NCI-H2081 treated with DMSO at 0.1 percent for 48 hours (cell line): ENCODE data around the gene C9orf78.

Source experiments
- DNase-seq: peaks from one replicate; lab custom pipeline; 2025; lab: John Stamatoyannopoulos, UW

Gene C9orf78

DNA sequence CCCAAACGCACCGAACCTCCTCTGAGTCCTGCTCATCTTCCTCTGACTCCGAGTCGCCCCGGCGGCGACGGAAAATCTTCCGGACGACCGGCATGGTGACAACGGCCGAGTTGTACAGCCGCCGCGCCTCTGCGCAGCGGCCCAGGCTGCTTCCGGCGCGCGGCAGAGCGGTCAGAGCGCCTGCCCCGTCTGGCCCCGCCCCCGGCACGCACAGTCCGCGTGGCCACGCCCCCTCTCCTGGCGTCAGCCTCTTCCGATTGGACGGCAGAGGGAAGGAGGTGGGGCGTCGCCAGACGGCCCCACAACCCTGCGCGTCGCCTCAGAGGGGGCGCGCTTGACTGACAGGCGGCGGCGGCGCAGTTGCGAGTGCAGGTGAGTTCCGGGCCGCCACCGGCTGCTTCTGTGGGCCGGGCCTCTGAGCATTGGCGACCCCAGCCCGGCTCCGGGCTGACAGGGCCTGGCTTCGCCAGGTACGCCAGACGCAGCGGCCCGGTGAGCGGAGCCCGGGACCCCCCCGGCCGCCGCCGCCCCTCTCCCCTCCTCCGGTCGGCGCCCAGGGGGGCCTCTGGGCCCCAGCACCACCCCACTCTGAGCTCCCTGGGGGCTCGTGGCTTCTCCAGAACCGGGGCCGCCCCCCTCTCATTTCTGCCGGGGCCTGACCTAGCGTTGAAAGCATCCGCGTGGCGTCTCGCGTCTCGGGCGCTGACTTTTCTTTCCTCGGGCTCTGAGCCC lies at the start of gene C9orf78, which contains the start of gene USP20:
Gene C9orf78, minus strand, starts transcription at position 148 of the 732 bp plus-strand sequence. Its CDS starts 54 bp downstream, at position 94.
Gene USP20, plus strand, starts transcription at position 331 of the 732 bp plus-strand sequence. CDS start 17,098 bp downstream, outside the sequence.
- peak; percentile 71 for DNase-seq

- peak; percentile 33 for DNase-seq
Measured at GRCh38 chr9:129884220-129885017, 49.3 kb upstream of the C9orf78 start.

DNA sequence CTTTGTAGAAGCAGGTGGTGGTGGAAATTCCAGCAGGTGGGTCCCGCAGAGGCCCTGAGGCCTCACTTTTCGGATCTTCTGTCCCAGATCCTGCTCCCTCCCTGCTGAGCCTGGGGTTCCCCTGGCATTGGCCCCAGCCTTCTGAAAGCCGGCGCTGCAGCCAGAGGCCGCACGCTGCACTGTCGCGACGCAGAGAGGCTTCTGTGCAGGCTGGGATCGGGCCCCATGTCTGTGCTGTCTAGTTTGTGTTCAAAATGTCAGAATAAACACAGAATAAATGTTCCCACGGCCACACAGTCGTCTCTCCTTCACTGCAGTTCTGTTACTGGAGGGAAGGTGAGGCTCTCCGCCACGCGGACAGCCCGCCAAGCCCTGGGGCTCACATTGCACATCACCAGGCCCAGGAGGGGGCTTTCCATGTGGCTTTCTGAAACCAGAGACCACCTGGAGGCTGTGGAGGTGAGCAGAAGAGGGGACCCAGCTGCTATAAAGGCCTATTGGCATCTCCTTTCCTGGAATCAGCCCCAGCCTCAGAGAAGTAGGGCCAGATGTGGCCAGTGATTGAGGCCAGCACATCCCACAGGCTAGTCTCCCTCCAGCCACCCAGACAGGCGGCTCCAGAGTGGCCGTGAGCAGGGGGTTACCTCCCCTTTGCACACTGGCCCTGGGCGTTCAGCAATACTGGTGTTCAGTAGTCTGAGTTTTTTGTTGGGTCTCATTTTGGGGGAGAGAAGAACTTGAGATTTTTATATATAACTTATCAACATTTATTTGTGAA lies 46.7 kb upstream of the C9orf78 start:
- no peak for DNase-seq

- no peak for DNase-seq
Measured at GRCh38 chr9:129880654-129881546, 45.8 kb upstream of the C9orf78 start.

GRCh38 chr9:129879991-129880653 lies 45.0 kb upstream of the C9orf78 start:
- DNase-seq = no peak

DNA sequence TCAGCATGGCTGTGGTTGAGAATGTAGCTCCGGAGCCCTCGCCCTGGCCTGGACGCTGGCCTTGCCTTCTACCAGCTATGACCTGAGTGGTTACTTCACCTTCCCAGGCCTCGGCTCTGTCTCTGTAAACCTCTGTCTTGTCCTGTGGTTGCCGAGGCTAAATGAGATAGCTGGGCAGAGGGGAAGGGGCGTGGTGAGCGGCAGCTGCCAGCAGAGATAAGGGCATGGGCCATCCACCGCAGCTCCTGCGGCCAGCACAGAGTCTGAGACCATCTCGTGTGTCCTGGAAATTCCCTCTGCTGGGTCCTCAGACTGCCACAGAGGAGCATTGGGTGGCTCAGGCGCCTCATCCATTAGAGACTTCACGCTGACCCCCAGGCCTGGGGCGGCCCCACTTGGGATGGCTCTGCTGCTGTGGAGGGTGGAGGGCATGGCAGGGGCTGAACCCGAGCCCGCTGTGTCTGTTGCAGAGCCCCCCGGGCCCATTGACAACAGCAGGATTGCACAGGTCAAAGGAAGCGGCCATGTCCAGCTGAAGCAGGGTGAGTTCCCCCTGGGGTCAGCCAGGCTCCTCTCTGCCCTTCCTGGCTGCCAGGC lies 44.1 kb upstream of the C9orf78 start:
- DNase-seq = no peak

DNA sequence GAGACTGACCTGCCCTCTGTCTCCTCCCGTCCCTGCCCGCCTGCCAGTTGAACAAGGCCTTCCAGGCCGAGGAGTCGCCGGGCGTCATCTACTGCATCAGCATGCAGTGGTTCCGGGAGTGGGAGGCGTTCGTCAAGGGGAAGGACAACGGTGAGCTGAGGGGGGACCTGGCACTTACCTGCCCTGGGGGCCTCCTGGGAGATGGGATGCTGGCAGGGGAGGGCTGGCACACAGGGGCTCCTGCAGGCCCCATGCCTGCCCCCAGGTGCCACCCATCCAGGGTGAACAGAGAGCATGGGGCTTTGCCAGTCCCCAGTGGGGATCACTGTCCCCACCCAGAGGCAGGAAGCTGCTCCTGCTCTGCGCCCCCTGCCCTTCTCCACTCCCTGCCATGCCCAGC lies 43.2 kb upstream of the C9orf78 start:
- no peak for DNase-seq

DNA sequence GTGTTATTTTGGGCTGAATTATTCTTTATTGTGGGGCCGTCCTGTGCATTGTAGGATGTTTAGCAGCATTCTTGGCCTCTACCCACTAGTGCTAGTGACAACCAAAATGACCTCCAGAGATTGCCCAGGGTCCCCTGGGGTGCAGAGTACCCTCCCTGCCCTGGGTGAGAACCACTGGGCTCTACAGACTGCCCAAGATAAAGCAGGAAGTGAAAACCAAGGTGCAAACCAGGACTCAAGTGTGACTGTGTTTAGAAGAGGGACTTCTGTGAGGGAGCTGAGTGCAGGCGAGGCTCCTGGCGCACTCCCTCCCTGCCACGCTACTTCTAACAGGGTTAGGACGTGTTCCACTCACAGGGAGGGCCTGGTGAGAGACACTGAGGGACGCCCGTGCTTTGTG lies 41.7 kb upstream of the C9orf78 start:
- DNase-seq = no peak

GRCh38 chr9:129875687-129876395 lies 40.8 kb upstream of the C9orf78 start:
- DNase-seq = no peak

- DNase-seq = no peak
Measured at GRCh38 chr9:129875181-129875611, 40.1 kb upstream of the C9orf78 start.

- no peak for DNase-seq
Measured at GRCh38 chr9:129874261-129875101, 39.4 kb upstream of the C9orf78 start.

DNA sequence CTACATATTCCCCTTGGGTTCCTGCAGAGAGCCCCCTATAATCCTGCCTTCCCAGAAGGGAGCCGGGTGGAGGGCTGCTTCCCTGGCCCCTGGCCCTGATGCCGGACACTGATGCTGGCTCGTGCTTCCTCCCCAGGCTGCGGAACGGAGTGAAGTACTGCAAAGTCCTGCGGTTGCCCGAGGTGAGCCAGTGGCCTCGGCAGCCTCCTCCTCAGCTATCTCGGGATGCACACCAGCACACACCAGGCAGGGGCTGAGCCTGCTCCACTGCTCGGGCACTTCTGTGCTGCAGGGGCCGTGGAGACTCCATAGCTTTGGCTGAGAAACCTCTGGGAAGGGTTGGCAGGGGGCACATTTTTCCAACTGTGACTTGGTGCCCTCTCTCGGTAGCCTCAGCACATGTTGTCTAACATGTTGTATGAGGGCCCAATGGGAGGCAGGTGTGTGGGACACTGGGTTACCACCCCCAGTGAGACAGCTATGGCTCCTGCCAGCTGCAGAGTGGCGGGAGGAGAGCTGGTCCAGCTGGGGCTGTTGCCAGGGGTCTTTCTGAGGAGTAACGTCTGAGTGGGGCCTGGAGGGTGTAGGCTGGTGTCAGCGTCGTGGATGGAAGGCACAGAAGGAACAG lies 38.6 kb upstream of the C9orf78 start:
- no peak for DNase-seq

DNA sequence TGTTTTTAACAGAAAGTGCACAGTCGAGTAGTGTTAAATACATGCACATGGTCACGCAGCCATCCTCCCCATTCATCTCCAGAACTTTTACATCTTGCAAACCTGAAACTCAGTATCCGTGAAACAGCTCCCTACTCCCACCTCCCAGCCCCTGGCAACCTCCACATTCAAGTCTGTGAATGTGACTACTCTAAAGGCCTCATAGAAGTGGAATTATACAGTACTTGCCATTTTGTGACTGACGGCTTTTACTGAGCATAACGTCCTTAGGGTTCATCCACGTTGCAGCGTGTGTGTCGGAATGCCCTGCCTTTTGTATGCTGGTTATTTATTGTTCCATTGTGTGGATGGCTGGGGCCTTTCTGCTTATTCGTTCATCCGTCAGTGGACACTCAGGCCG lies 36.0 kb upstream of the C9orf78 start:
- DNase-seq = no peak

GRCh38 chr9:129869585-129870501 lies 34.8 kb upstream of the C9orf78 start:
- no peak for DNase-seq

DNA sequence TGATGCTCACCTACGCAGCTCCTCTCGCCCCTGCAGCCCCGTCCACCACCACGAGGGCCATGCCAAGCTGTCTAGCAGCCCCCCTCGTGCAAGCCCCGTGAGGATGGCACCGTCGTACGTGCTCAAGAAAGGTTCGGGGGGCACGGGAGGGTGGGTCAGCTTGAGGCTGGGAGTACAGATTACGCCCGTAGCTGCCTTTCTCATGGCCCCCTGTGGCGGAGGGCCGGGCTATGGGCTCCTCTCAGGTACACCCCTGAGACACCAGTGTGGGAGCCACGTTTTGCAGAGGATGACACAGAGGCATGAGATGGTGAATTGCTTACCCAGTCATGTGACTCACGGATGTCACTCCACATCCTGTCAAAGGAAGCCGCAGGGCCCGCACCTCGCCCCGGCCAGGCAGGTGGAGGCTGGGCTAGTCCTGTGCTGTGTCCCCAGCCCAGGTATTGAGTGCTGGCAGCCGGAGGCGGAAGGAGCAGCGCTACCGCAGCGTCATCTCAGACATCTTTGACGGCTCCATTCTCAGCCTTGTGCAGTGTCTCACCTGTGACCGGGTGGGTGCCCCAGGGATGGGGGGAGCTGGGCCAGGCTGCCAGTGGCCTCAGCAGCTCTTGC lies 33.9 kb upstream of the C9orf78 start:
- no peak for DNase-seq

- no peak for DNase-seq
Measured at GRCh38 chr9:129868023-129868871, 33.2 kb upstream of the C9orf78 start.
